Liver (tissue), 3 donors: ENCODE data around the gene XRN1.

Source experiments
- EGR1 ChIP-seq, 2 donors: IDR thresholded peaks; 2 replicates each; pipeline ENCODE4 v1.6.1; 2016 to 2018; ENCODE audit warnings: antibody characterized with exemption in 2 of 2, low read depth in 2 of 2
- HNF4A ChIP-seq, 2 donors: conservative IDR thresholded peaks; 2 replicates each; pipeline ENCODE4 v1.6.1; 2016; ENCODE audit warnings: antibody characterized with exemption in 2 of 2, mild to moderate bottlenecking in 2 of 2
- NR2F2 ChIP-seq: IDR thresholded peaks from 2 replicates; pipeline ENCODE4 v1.6.1; 2016; ENCODE audit warnings: antibody characterized with exemption
- TF ChIP-seq, protein P1 (sequence below): fragments of 150-350 bp; IDR thresholded peaks from 2 replicates; pipeline ENCODE4 v1.5.1; 2017; ENCODE audit warnings: improper control_type of control experiment, low read depth, low read length; ENCODE audit not compliant: missing input control
- TF ChIP-seq, protein P2 (sequence below): IDR thresholded peaks from 2 replicates; pipeline ENCODE4 v1.6.1; 2016; ENCODE audit warnings: antibody characterized with exemption
- donor health status: healthy.
- donor health status: healthy.

GRCh38 chr3:142355692-142356091 lies 92.1 kb downstream of the XRN1 start:
- TF ChIP-seq, protein P1, sequence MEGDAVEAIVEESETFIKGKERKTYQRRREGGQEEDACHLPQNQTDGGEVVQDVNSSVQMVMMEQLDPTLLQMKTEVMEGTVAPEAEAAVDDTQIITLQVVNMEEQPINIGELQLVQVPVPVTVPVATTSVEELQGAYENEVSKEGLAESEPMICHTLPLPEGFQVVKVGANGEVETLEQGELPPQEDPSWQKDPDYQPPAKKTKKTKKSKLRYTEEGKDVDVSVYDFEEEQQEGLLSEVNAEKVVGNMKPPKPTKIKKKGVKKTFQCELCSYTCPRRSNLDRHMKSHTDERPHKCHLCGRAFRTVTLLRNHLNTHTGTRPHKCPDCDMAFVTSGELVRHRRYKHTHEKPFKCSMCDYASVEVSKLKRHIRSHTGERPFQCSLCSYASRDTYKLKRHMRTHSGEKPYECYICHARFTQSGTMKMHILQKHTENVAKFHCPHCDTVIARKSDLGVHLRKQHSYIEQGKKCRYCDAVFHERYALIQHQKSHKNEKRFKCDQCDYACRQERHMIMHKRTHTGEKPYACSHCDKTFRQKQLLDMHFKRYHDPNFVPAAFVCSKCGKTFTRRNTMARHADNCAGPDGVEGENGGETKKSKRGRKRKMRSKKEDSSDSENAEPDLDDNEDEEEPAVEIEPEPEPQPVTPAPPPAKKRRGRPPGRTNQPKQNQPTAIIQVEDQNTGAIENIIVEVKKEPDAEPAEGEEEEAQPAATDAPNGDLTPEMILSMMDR: no peak
- no peak for TF ChIP-seq EGR1 (IDR thresholded peaks at IDR 0.05; ENCODE audit: low read depth in 2 of 2)
- no peak for TF ChIP-seq NR2F2
- TF ChIP-seq, protein P2, sequence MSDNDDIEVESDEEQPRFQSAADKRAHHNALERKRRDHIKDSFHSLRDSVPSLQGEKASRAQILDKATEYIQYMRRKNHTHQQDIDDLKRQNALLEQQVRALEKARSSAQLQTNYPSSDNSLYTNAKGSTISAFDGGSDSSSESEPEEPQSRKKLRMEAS: no peak
- TF ChIP-seq HNF4A (conservative IDR thresholded peaks at IDR 0.05): no peak
